ENCODE measurements around the gene TRNAU1AP. TPM values are rescaled to one million over a fixed set of nuclear protein-coding genes. Genes with fewer than 3 reads are reported as not detected.
"Not testable (repeated sequence)": the region's sequence is repeated elsewhere in the genome, so short reads cannot be mapped to it uniquely, and the experiment has no call there.

The TRNAU1AP gene
- total and polyA plus RNA-seq, 7 experiments from 2014 or later: 26.5 to 52.5 (median 30.9) TPM

DNA sequence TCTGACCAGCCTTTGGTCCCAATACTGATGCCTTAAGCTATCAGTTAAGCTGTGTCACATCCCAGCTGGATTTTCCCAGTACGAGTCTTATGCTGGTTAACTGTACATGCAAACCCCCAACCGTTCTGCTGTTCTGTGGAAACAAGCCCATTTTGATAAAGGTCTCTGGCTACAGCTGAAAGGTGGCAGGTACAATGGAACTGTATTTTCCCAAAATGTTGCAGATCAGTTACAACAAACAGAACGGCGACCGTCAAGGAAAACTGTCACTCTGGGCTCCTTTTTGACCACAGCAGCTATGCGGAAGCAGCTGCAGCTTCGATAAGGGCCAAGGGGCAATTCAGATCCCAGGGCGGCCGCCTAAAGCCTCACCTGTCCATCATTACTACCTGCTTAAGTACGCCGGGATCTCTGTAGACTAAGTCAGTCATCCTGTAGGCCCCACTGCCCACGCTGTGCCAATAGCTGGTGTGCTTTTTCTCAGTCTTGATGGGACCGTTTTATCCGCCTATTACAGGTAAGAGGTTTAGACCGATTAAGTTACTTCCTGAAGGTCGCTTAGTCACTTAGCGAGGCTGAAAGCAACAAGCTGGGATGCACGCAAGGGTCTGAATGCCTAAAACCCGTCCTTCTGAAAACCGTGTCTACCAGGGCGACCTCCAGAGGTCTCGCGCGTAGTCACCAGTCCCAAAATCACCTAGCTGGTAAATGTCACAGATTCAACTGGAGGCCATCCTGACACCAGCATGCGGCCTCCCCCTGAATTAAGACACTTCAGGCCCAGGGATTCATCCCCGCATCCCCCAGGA lies 28.0 kb downstream of the TRNAU1AP start:
- Histone ChIP-seq H3K27ac (ENCODE audit: low read depth, low read length) (peak overlapping the region; percentile 84), H3K4me3 (ENCODE audit: low read length) (peak overlapping the region; percentile 93), H3K9me3 (ENCODE audit: control insufficient read depth in 2 of 3, low read length in 3 of 3) (no peaks in the 10 kb centered on the region), H3K27me3 (ENCODE audit: control insufficient read depth in 2 of 2, insufficient read depth in 2 of 2, low read length in 2 of 2) (no peaks in the 10 kb centered on the region), H3K36me3 (ENCODE audit: control insufficient read depth in 2 of 3, insufficient read depth in 3 of 3, low read length in 3 of 3) (peaks cover 11 to 38% (median 26%) of the 10 kb centered on the region in 3 experiments), H3K4me1 (ENCODE audit: control insufficient read depth in 2 of 2, insufficient read depth in 2 of 2, low read length in 2 of 2) (peaks cover 20 to 23% of the 10 kb centered on the region in 2 donors)
- CTCF ChIA-PET: interaction anchor here (0.6 to 1.9 kb wide), 13 partner anchors 22 to 194 kb away, joined by 3 to 7 read pairs (median 3); partner anchors contain the start of genes RNU11 and YTHDF2
- POLR2A ChIA-PET: interaction anchor here (0.6 to 7.3 kb wide), 50 partner anchors 10 to 1883 kb away, joined by 3 to 109 read pairs (median 5); partner anchors contain the start of genes GMEB1, MED18, PHACTR4 and RAB42
- H3K27ac Mint-ChIP-seq: peak overlapping the region; percentile 86 to 96 (median 93)
- peaks cover 0 to 32% (median 27%) of the 10 kb centered on the region in 5 donors for H3K36me3 Mint-ChIP-seq
- H3K4me1 Mint-ChIP-seq: peaks cover 22 to 48% (median 37%) of the 10 kb centered on the region in 7 donors
- ATAC-seq: peak; percentile 75
- intact Hi-C loops (cut with micrococcal nuclease): loop anchor here (1.0 to 5.0 kb wide), 15 partner anchors 28 to 854 kb away; partner anchors contain the start of genes TAF12 (in 2 of the 2), TRNAU1AP (in 2 of the 2), FAM76A (in 1 of the 2) and MED18 (in 1 of the 2)
- H3K9me3 Mint-ChIP-seq: peaks cover 0 to 4% (median 0%) of the 10 kb centered on the region in 11 donors
- no peaks in the 10 kb centered on the region for H3K27me3 Mint-ChIP-seq
- peak in 7 of 9 donors; percentile 9 to 70 (median 66) for DNase-seq
- H3K4me3 Mint-ChIP-seq: peak overlapping the region; percentile 94 to 99 (median 97)

DNA sequence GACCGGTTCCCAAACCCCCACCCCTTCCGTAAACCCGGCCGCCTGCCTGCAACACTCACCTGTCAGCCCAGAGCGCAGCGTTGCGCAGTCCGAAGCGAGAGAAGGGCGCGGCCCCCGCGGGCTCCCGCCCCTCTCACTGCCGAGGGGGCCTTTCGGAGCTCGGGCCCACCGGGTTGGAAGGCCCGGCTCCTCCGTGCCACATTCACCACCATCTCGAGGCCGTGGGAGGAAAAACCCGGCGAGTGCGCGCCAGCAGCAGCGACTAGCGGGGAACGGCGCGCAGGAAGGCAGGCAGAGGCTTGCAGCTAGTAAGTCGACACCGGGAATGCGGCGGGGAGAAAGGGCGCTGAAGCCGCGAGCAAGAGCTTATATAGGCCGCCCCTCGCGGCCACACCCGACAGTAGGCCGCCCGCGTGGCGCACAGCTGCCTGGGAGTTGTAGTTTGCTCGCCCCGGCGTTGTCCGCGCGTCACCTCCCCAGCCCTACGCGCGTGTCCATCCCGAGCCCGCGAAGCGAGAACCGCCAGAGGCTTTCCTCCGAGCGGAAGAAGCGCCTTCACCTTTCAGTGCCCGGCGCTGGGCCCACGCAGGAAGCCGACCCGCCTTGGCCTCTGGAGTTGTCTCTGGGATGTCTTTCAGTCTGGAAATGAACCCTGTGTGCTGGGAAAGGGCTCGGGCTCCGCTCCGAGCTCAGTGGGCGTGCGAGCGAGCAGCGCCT lies 28.8 kb downstream of the TRNAU1AP start:
- Histone ChIP-seq H3K4me3 (ENCODE audit: low read length) (peak overlapping the region; percentile 93), H3K36me3 (ENCODE audit: control insufficient read depth in 2 of 3, insufficient read depth in 3 of 3, low read length in 3 of 3) (peaks cover 11 to 36% (median 26%) of the 10 kb centered on the region in 3 experiments), H3K4me1 (ENCODE audit: control insufficient read depth in 2 of 2, insufficient read depth in 2 of 2, low read length in 2 of 2) (peaks cover 20 to 23% of the 10 kb centered on the region in 2 donors), H3K27me3 (ENCODE audit: control insufficient read depth in 2 of 2, insufficient read depth in 2 of 2, low read length in 2 of 2) (no peaks in the 10 kb centered on the region), H3K9me3 (ENCODE audit: control insufficient read depth in 2 of 3, low read length in 3 of 3) (no peaks in the 10 kb centered on the region), H3K27ac (ENCODE audit: low read depth, low read length) (peak overlapping the region; percentile 84)
- ChIA-PET POLR2A (interaction anchor here (0.6 to 7.3 kb wide), 51 partner anchors 10 to 1884 kb away, joined by 3 to 109 read pairs (median 5); partner anchors contain the start of genes EYA3, GMEB1, MED18 and PHACTR4), CTCF (interaction anchor here (0.8 to 1.9 kb wide), 10 partner anchors 21 to 193 kb away, joined by 3 to 7 read pairs (median 3); partner anchors contain the start of genes RNU11, TAF12 and YTHDF2)
- peaks cover 0 to 32% (median 27%) of the 10 kb centered on the region in 5 donors for H3K36me3 Mint-ChIP-seq
- peak overlapping the region; percentile 86 to 96 (median 93) for H3K27ac Mint-ChIP-seq
- peak overlapping the region; percentile 94 to 99 (median 97) for H3K4me3 Mint-ChIP-seq
- H3K27me3 Mint-ChIP-seq: no peaks in the 10 kb centered on the region
- peaks cover 22 to 48% (median 37%) of the 10 kb centered on the region in 7 donors for H3K4me1 Mint-ChIP-seq
- H3K9me3 Mint-ChIP-seq: peaks cover 0 to 4% (median 0%) of the 10 kb centered on the region in 11 donors
- DNase-seq: peak; percentile 85 to 96 (median 91)
- intact Hi-C loops (cut with micrococcal nuclease): loop anchor here (1.0 to 5.0 kb wide), 19 partner anchors 28 to 854 kb away; partner anchors contain the start of genes TAF12 (in 2 of the 2), TRNAU1AP (in 2 of the 2), YTHDF2 (in 2 of the 2) and EYA3 (in 1 of the 2)
- ATAC-seq: peak; percentile 95

DNA sequence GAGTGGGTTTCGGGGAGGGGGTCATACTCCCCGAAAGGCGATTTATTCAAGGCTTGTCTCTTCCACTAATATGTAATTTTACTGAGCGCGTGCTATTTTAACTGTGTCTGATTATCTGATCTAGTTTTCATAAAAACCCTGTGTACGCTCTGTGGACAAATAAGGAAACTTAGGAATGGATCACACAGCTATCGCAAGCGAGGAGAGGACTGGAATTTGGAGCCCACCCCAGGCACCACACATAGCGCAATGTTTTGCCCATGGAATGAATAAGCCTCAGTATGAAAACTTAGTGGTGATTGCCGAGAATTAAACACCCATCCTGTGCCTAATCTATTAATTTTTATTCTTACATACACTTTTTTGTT lies 29.3 kb downstream of the TRNAU1AP start:
- Histone ChIP-seq H3K36me3 (ENCODE audit: control insufficient read depth in 2 of 3, insufficient read depth in 3 of 3, low read length in 3 of 3) (peaks cover 11 to 30% (median 23%) of the 10 kb centered on the region in 3 experiments), H3K27me3 (ENCODE audit: control insufficient read depth in 2 of 2, insufficient read depth in 2 of 2, low read length in 2 of 2) (no peaks in the 10 kb centered on the region), H3K9me3 (ENCODE audit: control insufficient read depth in 2 of 3, low read length in 3 of 3) (no peaks in the 10 kb centered on the region), H3K4me3 (ENCODE audit: low read length) (peak overlapping the region; percentile 93), H3K4me1 (ENCODE audit: control insufficient read depth in 2 of 2, insufficient read depth in 2 of 2, low read length in 2 of 2) (peaks cover 20 to 23% of the 10 kb centered on the region in 2 donors), H3K27ac (ENCODE audit: low read depth, low read length) (peak overlapping the region; percentile 84)
- H3K9me3 Mint-ChIP-seq: peaks cover 0 to 4% (median 0%) of the 10 kb centered on the region in 11 donors
- ATAC-seq: no peak
- CTCF ChIA-PET: interaction anchor here (0.8 to 1.2 kb wide), 6 partner anchors 61 to 154 kb away, joined by 3 to 5 read pairs (median 3); partner anchors contain the start of genes RNU11, TAF12 and YTHDF2
- H3K4me3 Mint-ChIP-seq: peak overlapping the region; percentile 94 to 99 (median 97)
- no peaks in the 10 kb centered on the region for H3K27me3 Mint-ChIP-seq
- intact Hi-C loops (cut with micrococcal nuclease): loop anchor here (1.0 to 5.0 kb wide), 10 partner anchors 77 to 855 kb away; partner anchors contain the start of genes EYA3 (in 1 of the 2), FAM76A (in 1 of the 2), SRSF4 (in 1 of the 2) and YTHDF2 (in 1 of the 2)
- H3K27ac Mint-ChIP-seq: peak overlapping the region; percentile 86 to 96 (median 90)
- POLR2A ChIA-PET: interaction anchor here (0.6 to 7.3 kb wide), 35 partner anchors 9 to 634 kb away, joined by 3 to 109 read pairs (median 6); partner anchors contain the start of genes EYA3, GMEB1, MED18 and PHACTR4
- peaks cover 22 to 48% (median 37%) of the 10 kb centered on the region in 7 donors for H3K4me1 Mint-ChIP-seq
- peak in 2 of 9 donors; percentile 7 to 11 for DNase-seq
- peaks cover 0 to 29% (median 23%) of the 10 kb centered on the region in 5 donors for H3K36me3 Mint-ChIP-seq

DNA sequence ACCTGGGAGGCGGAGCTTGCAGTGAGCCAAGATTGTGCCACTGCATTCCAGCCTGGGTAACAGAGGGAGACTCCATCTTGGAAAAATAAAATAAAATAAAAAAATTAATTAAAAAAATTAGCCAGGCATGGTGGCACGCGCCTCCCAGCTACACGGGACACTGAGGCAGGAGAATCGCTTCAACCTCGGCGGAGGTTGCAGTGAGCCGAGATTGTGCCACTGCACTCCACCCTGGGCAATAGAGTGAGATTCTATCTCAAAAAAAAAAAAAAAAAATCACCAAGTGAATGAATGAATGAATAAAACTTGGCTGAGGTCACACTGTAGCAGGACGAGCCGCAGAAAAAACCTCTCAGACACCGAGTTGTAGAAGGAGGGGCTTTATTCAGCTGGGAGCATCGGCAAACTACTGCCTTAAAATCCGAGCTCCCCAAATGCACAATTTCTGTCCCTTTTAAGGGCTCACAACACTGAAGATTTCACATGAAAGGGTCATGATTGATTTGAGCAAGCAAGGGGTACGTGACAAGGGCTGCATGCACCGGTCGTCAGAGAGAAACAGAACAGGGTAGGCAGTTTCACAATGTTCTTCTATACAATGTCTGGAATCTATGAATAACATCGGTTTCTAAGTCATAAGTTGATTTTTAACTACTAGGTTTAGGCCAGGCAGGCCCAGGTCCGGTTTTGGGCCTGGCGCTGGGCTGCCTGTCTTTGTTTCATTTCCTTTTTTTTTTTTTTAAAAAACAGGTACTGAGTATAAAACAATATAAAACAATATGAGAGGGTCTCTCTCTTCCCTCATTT lies 33.9 kb downstream of the TRNAU1AP start:
- H3K36me3 ChIP-seq (ENCODE audit: control insufficient read depth in 2 of 3, insufficient read depth in 3 of 3, low read length in 3 of 3); H3K9me3 ChIP-seq (ENCODE audit: control insufficient read depth in 2 of 3, low read length in 3 of 3); H3K9me3 Mint-ChIP-seq; H3K27me3 ChIP-seq (ENCODE audit: control insufficient read depth in 2 of 2, insufficient read depth in 2 of 2, low read length in 2 of 2); H3K4me3 ChIP-seq (ENCODE audit: low read length); ATAC-seq; H3K27ac ChIP-seq (ENCODE audit: low read depth, low read length); H3K4me1 ChIP-seq (ENCODE audit: control insufficient read depth in 2 of 2, insufficient read depth in 2 of 2, low read length in 2 of 2); DNase-seq; H3K27me3 Mint-ChIP-seq; H3K4me3 Mint-ChIP-seq; H3K27ac Mint-ChIP-seq; CTCF ChIA-PET; H3K36me3 Mint-ChIP-seq; intact Hi-C loops (cut with micrococcal nuclease): not testable (repeated sequence)
- POLR2A ChIA-PET: interaction anchor here (1.2 kb wide), 1 partner anchor 11 kb away, joined by 3 read pairs; no protein-coding TSS in a partner anchor
- peaks cover 4 to 14% (median 13%) of the 10 kb centered on the region in 7 donors for H3K4me1 Mint-ChIP-seq

DNA sequence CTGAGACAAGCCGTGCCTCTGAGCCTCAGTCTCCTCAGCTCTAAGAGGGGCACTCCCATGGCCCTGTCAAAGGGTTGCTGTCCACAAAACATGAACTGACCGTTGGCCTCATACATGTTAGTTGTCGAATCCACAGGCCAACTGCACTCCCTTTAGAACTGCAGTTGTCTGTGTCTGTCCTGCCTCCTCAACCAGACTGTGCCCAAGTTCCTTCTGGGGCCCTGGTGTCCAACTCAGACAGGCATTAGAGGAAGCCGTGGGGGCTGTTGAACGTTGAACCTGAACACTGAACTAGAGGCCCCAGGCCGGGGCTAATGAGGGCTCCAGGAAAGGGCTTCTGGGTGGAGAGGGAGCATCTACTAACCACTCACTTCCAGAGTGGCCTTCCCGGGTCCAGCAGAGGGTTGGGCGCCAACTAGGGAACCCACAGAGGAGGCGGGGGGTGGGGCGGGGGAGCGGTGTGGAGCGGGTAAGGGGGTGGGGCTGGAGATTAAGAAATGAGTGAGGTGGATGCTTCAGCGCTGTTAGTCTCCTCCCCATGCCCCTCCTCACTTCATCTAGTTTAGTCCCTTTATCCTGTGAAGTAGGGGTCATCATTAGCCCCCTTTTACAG lies 38.9 kb downstream of the TRNAU1AP start, which contains the start of gene RAB42:
Gene RAB42, plus strand, starts transcription at position 558 of the 613 bp plus-strand sequence. CDS start 247 bp downstream, outside the sequence.
- ChIA-PET POLR2A (interaction anchor here (1.4 to 3.3 kb wide), 2 partner anchors 10 to 81 kb away, joined by 4 to 16 read pairs; no protein-coding TSS in a partner anchor), CTCF (no interaction called here)
- Mint-ChIP-seq H3K36me3 (peaks cover 0 to 4% (median 0%) of the 10 kb centered on the region in 5 donors), H3K27ac (no peak within 1 kb of the TSS), H3K9me3 (no peaks in the 10 kb centered on the region), H3K4me3 (peak within 1 kb of the TSS; percentile 73 to 88 (median 81)), H3K27me3 (peaks cover 0 to 8% (median 5%) of the 10 kb centered on the region in 5 donors), H3K4me1 (peaks cover 0 to 11% (median 4%) of the 10 kb centered on the region in 7 donors)
- H3K9me3 ChIP-seq (ENCODE audit: control insufficient read depth in 2 of 3, low read length in 3 of 3): no peaks in the 10 kb centered on the region
- no peaks in the 10 kb centered on the region for H3K4me1 ChIP-seq (ENCODE audit: control insufficient read depth in 2 of 2, insufficient read depth in 2 of 2, low read length in 2 of 2)
- peak in 1 of 9 donors; percentile 14 for DNase-seq
- H3K4me3 ChIP-seq (ENCODE audit: low read length): no peak within 1 kb of the TSS
- ATAC-seq: peak; percentile 70
- H3K27me3 ChIP-seq (ENCODE audit: control insufficient read depth in 2 of 2, insufficient read depth in 2 of 2, low read length in 2 of 2): no peaks in the 10 kb centered on the region
- no peaks in the 10 kb centered on the region for H3K36me3 ChIP-seq (ENCODE audit: control insufficient read depth in 2 of 3, insufficient read depth in 3 of 3, low read length in 3 of 3)
- intact Hi-C loops (cut with micrococcal nuclease): no loop called here
- peak within 1 kb of the TSS; percentile 14 for H3K27ac ChIP-seq (ENCODE audit: low read depth, low read length)
